Keratinocyte (primary cell): Measurements from ENCODE around the gene ANKAR. TPM values are rescaled to one million over a fixed set of nuclear protein-coding genes. Genes with fewer than 3 reads are reported as not detected.

Source experiments
- DNase-seq: peaks from one replicate; pipeline ENCODE4 v3.0.0-alpha.2; 2011; ENCODE audit warnings: low read depth, missing footprints, low spot score
- FAIRE-seq: peaks from 2 replicates; lab custom pipeline; 2011; peaks lifted over from hg19 to GRCh38; lab: Jason Lieb, UNC
- H2AFZ ChIP-seq: 2 replicates; pipeline ENCODE4 v1.6.0; 2012; ENCODE audit warnings: low read length, control low read depth, inconsistent platforms; ENCODE audit not compliant: control insufficient read depth
- H3K27ac ChIP-seq: 2 replicates; pipeline ENCODE4 v1.5.1; 2011; ENCODE audit warnings: low read length; ENCODE audit not compliant: control insufficient read depth, insufficient read depth
- H3K27me3 ChIP-seq: 3 replicates; pipeline ENCODE4 v1.6.0; 2011; ENCODE audit warnings: low read length; ENCODE audit not compliant: control insufficient read depth, insufficient read depth; ENCODE audit errors: extremely low read depth
- H3K36me3 ChIP-seq, 2 experiments: 2 replicates in 1 of 2; 3 replicates in 1 of 2; pipeline ENCODE4 v1.5.1; 2011; ENCODE audit warnings: low read length in 2 of 2, mild to moderate bottlenecking in 1 of 2; ENCODE audit not compliant: control insufficient read depth in 2 of 2, insufficient read depth in 2 of 2; ENCODE audit errors: extremely low read depth in 1 of 2
- H3K4me1 ChIP-seq: 3 replicates; pipeline ENCODE4 v1.5.1; 2011; ENCODE audit warnings: low read length; ENCODE audit not compliant: control insufficient read depth, insufficient read depth; ENCODE audit errors: extremely low read depth
- H3K4me2 ChIP-seq: 3 replicates; pipeline ENCODE4 v1.6.0; 2011; ENCODE audit warnings: low read depth, low read length; ENCODE audit not compliant: control insufficient read depth, insufficient read depth; ENCODE audit errors: extremely low read depth
- H3K4me3 ChIP-seq, 3 experiments: fragments of 200-600 bp in 1 of 3; sonication (generic) in 1 of 3; 2 replicates in 2 of 3; 3 replicates in 1 of 3; pipeline ENCODE4 v1.5.1; 2011 to 2016; ENCODE audit warnings: low read length in 3 of 3, mild to moderate bottlenecking in 3 of 3, control low read depth in 2 of 3, inconsistent platforms in 1 of 3, low read depth in 1 of 3, mixed read lengths in 1 of 3, mixed run types in 1 of 3, moderate library complexity in 1 of 3; ENCODE audit not compliant: control insufficient read depth in 2 of 3, insufficient read depth in 2 of 3; ENCODE audit errors: extremely low read depth in 1 of 3
- H3K79me2 ChIP-seq: 2 replicates; pipeline ENCODE4 v1.6.0; 2012; ENCODE audit warnings: low read length; ENCODE audit not compliant: control insufficient read depth, insufficient read depth
- H3K9ac ChIP-seq: 3 replicates; pipeline ENCODE4 v1.6.0; 2011; ENCODE audit warnings: low read length; ENCODE audit not compliant: control insufficient read depth, insufficient read depth; ENCODE audit errors: extremely low read depth
- H3K9me1 ChIP-seq: 3 replicates; pipeline ENCODE4 v1.6.0; 2011; ENCODE audit warnings: low read length; ENCODE audit not compliant: control insufficient read depth, insufficient read depth; ENCODE audit errors: extremely low read depth
- H3K9me3 ChIP-seq: 2 replicates; pipeline ENCODE4 v1.5.1; 2012; ENCODE audit warnings: low read depth, low read length; ENCODE audit not compliant: control insufficient read depth
- H4K20me1 ChIP-seq: 3 replicates; pipeline ENCODE4 v1.6.0; 2011; ENCODE audit warnings: low read length; ENCODE audit not compliant: control insufficient read depth, insufficient read depth; ENCODE audit errors: extremely low read depth
- EZH2 ChIP-seq: IDR thresholded peaks from one replicate; pipeline ENCODE4 v1.6.1; 2012; ENCODE audit warnings: inconsistent platforms, mild to moderate bottlenecking, low read length, moderate library complexity
- dilution Hi-C: fragments of 300-500 bp; cut with MboI; formaldehyde crosslinking; loops from one replicate; pipeline ENCODE4 v1.7.0; 2020; ENCODE audit warnings: low sequenced_read_pairs; ENCODE audit not compliant: extremely low pct_ligation_motif_present
- polyA plus RNA-seq, 5 experiments: library from polyadenylated mRNA; depleted of rRNA in 3 of 5; stranded (reverse) in 3 of 5; stranded (forward) in 1 of 5; unstranded in 1 of 5; fragments of >200 nt; gene quantifications; 1 replicate in 1 of 5; 2 replicates in 3 of 5; 3 replicates in 1 of 5; pipeline versions ENCODE4 v1.2.1 to v1.2.3, GENCODE V29; 2011 to 2012; ENCODE audit warnings: missing spikeins in 2 of 5, low read depth in 1 of 5, low replicate concordance in 1 of 5
- TF ChIP-seq, protein P1 (sequence below), 3 experiments: IDR thresholded peaks in 1 of 3; conservative IDR thresholded peaks in 1 of 3; optimal IDR thresholded peaks in 1 of 3; 2 replicates in 2 of 3; 3 replicates in 1 of 3; pipeline versions ENCODE3 to v1.5.1; 2011; ENCODE audit warnings: low read length in 3 of 3, mild to moderate bottlenecking in 3 of 3, moderate library complexity in 2 of 3, control low read depth in 1 of 3, inconsistent platforms in 1 of 3; ENCODE audit not compliant: insufficient read depth in 2 of 3; ENCODE audit errors: extremely low read depth in 1 of 3

Gene ANKAR
- polyA plus RNA-seq, 1 donor (not counting 4 experiments of a cell fraction or from before 2014, with no cell fraction given) = 1.6 TPM

DNA sequence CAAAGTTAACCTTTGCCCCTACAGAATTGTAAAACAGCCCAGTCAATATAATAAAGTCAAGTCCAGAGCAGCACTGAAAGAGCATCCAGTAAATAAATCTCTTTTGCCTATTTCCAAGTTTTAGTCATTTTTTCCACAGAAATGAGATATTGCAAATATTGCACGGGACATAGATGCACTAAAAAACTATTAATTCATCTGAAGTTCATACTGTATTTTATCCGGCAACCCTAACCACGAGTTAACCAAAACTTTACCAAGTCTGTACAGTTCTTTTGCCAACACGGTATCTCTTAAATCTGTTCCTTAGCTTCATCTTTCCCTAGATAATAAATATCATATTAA, 13.7 kb upstream of the ANKAR start:
- dilution Hi-C loops = no loop called here
- Histone ChIP-seq H2AFZ (peak overlapping the region; percentile 39), H4K20me1 (no peaks in the 10 kb centered on the region), H3K4me1 (peaks cover 4% of the 10 kb centered on the region), H3K79me2 (peaks cover 25% of the 10 kb centered on the region), H3K9ac (no peak overlapping the region), H3K27ac (no peak overlapping the region), H3K27me3 (no peaks in the 10 kb centered on the region), H3K4me2 (peak overlapping the region; percentile 39), H3K9me3 (no peaks in the 10 kb centered on the region), H3K4me3 (no peak overlapping the region), H3K9me1 (no peaks in the 10 kb centered on the region), H3K36me3 (no peaks in the 10 kb centered on the region)
- FAIRE-seq = no peak
- TF ChIP-seq, protein P1, sequence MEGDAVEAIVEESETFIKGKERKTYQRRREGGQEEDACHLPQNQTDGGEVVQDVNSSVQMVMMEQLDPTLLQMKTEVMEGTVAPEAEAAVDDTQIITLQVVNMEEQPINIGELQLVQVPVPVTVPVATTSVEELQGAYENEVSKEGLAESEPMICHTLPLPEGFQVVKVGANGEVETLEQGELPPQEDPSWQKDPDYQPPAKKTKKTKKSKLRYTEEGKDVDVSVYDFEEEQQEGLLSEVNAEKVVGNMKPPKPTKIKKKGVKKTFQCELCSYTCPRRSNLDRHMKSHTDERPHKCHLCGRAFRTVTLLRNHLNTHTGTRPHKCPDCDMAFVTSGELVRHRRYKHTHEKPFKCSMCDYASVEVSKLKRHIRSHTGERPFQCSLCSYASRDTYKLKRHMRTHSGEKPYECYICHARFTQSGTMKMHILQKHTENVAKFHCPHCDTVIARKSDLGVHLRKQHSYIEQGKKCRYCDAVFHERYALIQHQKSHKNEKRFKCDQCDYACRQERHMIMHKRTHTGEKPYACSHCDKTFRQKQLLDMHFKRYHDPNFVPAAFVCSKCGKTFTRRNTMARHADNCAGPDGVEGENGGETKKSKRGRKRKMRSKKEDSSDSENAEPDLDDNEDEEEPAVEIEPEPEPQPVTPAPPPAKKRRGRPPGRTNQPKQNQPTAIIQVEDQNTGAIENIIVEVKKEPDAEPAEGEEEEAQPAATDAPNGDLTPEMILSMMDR (optimal IDR thresholded peaks at IDR 0.05 in 1 of 3, IDR thresholded peaks at IDR 0.05 in 1 of 3, conservative IDR thresholded peaks at IDR 0.05 in 1 of 3; ENCODE audit: extremely low read depth in 1 of 3, insufficient read depth in 2 of 3, low read length in 3 of 3) = no peak
- TF ChIP-seq EZH2 = no peak
- no peak for DNase-seq

DNA sequence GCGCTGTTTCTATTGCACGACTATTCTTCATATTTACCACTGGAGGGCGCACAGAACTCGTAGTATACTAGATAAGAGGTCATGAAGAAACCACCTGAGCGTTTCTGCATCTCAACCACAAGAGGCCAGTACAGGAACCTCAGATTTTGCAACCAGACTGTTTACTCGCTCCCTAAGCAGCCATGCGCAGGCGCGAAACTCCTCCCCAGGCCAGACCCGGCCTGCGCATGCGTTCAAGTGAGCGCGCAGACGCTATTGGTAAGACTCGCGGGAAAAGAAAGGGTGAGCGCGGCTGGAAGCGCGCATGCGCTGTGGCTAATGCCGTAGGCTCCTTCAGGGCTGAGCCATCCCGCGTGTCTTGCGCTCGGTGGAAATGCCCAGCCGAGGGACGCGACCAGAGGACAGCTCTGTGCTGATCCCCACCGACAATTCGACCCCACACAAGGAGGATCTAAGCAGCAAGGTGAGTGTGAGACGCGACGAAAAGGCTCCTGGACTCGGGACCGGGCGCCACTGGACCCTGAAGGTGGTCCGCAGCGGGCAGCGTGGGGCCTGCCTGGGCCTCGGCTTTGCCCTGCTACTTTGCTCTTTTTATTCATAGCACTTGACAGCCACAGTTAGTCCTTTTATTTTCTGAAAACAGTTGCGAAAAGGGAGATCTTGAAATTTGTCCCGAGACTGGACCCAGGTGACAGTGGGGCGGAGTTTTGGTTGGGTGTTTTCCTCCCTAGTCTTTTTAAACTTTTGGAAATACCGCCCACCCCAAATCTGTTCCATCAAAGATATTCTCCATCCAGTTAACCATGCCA, 13.1 kb upstream of the ANKAR start, which contains the start of gene ASNSD1:
Gene ASNSD1, plus strand, starts transcription at position 312 of the 809 bp plus-strand sequence. CDS start 4,674 bp downstream, outside the sequence.
- DNase-seq = peak; percentile 100
- Histone ChIP-seq H3K36me3 (no peaks in the 10 kb centered on the region), H3K4me3 (peak within 1 kb of the TSS; percentile 61 to 98 (median 96)), H2AFZ (peak within 1 kb of the TSS; percentile 100), H3K79me2 (peaks cover 25% of the 10 kb centered on the region), H3K27me3 (no peaks in the 10 kb centered on the region), H3K4me2 (peak within 1 kb of the TSS; percentile 96), H3K9ac (peak within 1 kb of the TSS; percentile 98), H3K9me3 (no peaks in the 10 kb centered on the region), H3K4me1 (peaks cover 4% of the 10 kb centered on the region), H4K20me1 (no peaks in the 10 kb centered on the region), H3K9me1 (no peaks in the 10 kb centered on the region), H3K27ac (peak within 1 kb of the TSS; percentile 91)
- no peak for TF ChIP-seq EZH2
- TF ChIP-seq, protein P1 (optimal IDR thresholded peaks at IDR 0.05 in 1 of 3, IDR thresholded peaks at IDR 0.05 in 1 of 3, conservative IDR thresholded peaks at IDR 0.05 in 1 of 3; ENCODE audit: extremely low read depth in 1 of 3, insufficient read depth in 2 of 3, low read length in 3 of 3) = peak; percentile 69 to 99 (median 83)
- peak; percentile 96 for FAIRE-seq
- dilution Hi-C loops = no loop called here
